Measurements from ENCODE around the gene PRR15L. TPM values are rescaled to one million over a fixed set of nuclear protein-coding genes. Genes with fewer than 3 reads are reported as not detected.

PRR15L gene
- total RNA-seq, 1 experiment from 2014 or later = not detected

Other genes starting within 250 kb of the PRR15L start
- not detected in 2 replicates for gene TBX21, start 224.6 kb downstream of the PRR15L start, total RNA-seq (2014; rRNA removed; shearing (Covaris generic))
- 8.2 and 19.1 TPM in 2 replicates for gene OSBPL7, start 136.1 kb downstream of the PRR15L start, total RNA-seq (2014; rRNA removed; shearing (Covaris generic))
- 41.9 and 58.5 TPM in 2 replicates for gene MRPL10, start 126.3 kb downstream of the PRR15L start, total RNA-seq (2014; rRNA removed; shearing (Covaris generic))
- gene LRRC46, start 126.2 kb downstream of the PRR15L start, total RNA-seq (2014; rRNA removed; shearing (Covaris generic)) = 0.62 and 1.6 TPM in 2 replicates
- gene SCRN2, start 116.6 kb downstream of the PRR15L start, total RNA-seq (2014; rRNA removed; shearing (Covaris generic)) = 56.8 and 65.4 TPM in 2 replicates
- 0.19 and 0.46 TPM in 2 replicates for gene SP6, start 106.7 kb downstream of the PRR15L start, total RNA-seq (2014; rRNA removed; shearing (Covaris generic))
- gene SP2, start 61.6 kb downstream of the PRR15L start, total RNA-seq (2014; rRNA removed; shearing (Covaris generic)) = 1.2 and 2.5 TPM in 2 replicates
- 59.4 and 61.9 TPM in 2 replicates for gene PNPO, start 16.3 kb downstream of the PRR15L start, total RNA-seq (2014; rRNA removed; shearing (Covaris generic))
- gene CDK5RAP3, start 13.2 kb upstream of the PRR15L start, total RNA-seq (2014; rRNA removed; shearing (Covaris generic)) = 87.2 and 96.9 TPM in 2 replicates
- gene COPZ2, start 79.9 kb upstream of the PRR15L start, total RNA-seq (2014; rRNA removed; shearing (Covaris generic)) = 24.1 and 40.0 TPM in 2 replicates
- 73.6 and 140 TPM in 2 replicates for gene NFE2L1, start 90.5 kb upstream of the PRR15L start, total RNA-seq (2014; rRNA removed; shearing (Covaris generic))
- gene CBX1, start 143.6 kb upstream of the PRR15L start, total RNA-seq (2014; rRNA removed; shearing (Covaris generic)) = 164 and 188 TPM in 2 replicates
- gene SNX11, start 149.9 kb upstream of the PRR15L start, total RNA-seq (2014; rRNA removed; shearing (Covaris generic)) = 15.1 and 24.8 TPM in 2 replicates